ENCODE measurements around the gene MVB12B.

DNA sequence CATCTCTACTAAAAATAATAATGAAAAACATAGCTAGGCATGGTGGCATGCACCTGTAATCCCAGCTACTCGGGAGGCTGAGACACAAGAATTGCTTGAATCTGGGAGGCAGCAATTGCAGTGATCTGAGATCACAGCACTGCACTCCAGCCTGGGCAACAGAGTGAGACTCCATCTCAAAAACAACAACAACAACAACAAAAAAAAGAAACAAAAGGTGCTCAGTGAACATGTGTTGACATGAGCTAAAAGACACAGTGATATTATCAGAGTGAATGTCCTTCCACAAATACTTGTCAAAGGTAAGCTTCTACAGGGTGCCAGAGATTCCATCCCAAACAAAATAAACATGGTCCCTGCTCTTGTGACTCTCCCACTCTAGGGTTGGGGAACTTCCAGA, 211.9 kb downstream of the MVB12B start:
- TF ChIP-seq EZH2 (IDR thresholded peaks at IDR 0.05; ENCODE audit: borderline replicate concordance, insufficient read depth, low read length, poor library complexity, severe bottlenecking) = no peak
- TF ChIP-seq SMC3 (conservative IDR thresholded peaks at IDR 0.05; ENCODE audit: poor library complexity) = no peak
- TF ChIP-seq, protein P1, sequence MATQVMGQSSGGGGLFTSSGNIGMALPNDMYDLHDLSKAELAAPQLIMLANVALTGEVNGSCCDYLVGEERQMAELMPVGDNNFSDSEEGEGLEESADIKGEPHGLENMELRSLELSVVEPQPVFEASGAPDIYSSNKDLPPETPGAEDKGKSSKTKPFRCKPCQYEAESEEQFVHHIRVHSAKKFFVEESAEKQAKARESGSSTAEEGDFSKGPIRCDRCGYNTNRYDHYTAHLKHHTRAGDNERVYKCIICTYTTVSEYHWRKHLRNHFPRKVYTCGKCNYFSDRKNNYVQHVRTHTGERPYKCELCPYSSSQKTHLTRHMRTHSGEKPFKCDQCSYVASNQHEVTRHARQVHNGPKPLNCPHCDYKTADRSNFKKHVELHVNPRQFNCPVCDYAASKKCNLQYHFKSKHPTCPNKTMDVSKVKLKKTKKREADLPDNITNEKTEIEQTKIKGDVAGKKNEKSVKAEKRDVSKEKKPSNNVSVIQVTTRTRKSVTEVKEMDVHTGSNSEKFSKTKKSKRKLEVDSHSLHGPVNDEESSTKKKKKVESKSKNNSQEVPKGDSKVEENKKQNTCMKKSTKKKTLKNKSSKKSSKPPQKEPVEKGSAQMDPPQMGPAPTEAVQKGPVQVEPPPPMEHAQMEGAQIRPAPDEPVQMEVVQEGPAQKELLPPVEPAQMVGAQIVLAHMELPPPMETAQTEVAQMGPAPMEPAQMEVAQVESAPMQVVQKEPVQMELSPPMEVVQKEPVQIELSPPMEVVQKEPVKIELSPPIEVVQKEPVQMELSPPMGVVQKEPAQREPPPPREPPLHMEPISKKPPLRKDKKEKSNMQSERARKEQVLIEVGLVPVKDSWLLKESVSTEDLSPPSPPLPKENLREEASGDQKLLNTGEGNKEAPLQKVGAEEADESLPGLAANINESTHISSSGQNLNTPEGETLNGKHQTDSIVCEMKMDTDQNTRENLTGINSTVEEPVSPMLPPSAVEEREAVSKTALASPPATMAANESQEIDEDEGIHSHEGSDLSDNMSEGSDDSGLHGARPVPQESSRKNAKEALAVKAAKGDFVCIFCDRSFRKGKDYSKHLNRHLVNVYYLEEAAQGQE (IDR thresholded peaks at IDR 0.05; ENCODE audit: borderline replicate concordance) = no peak
- no peak for TF ChIP-seq CTCF (IDR thresholded peaks at IDR 0.05; ENCODE audit: poor library complexity, severe bottlenecking)
- TF ChIP-seq EP300 (conservative IDR thresholded peaks at IDR 0.05; ENCODE audit: poor library complexity, severe bottlenecking) = no peak
